NB4 (cell line): ENCODE data around the gene WDR20.

Experiments
- DNase-seq: peaks from one replicate; pipeline ENCODE4 v3.0.0; 2010; ENCODE audit warnings: low read depth
- H3K4me3 ChIP-seq: one replicate; pipeline ENCODE4 v1.5.1; 2011; ENCODE audit warnings: mild to moderate bottlenecking, low read depth, low read length, moderate library complexity
- MYC ChIP-seq: IDR thresholded peaks from 2 replicates; pipeline ENCODE4 v1.6.1; 2011; ENCODE audit warnings: low read depth, low read length
- POLR2A ChIP-seq: IDR thresholded peaks from 2 replicates; pipeline ENCODE4 v1.6.1; 2011; ENCODE audit warnings: mild to moderate bottlenecking; ENCODE audit not compliant: insufficient read length; ENCODE audit errors: extremely low read depth
- TF ChIP-seq, protein P1 (sequence below): IDR thresholded peaks from 2 replicates; pipeline ENCODE4 v1.6.1; 2011; ENCODE audit warnings: low read depth, low read length
- TF ChIP-seq, protein P2 (sequence below): IDR thresholded peaks from one replicate; pipeline ENCODE4 v1.5.1; 2012; ENCODE audit warnings: low read depth, low read length

The WDR20 gene

DNA sequence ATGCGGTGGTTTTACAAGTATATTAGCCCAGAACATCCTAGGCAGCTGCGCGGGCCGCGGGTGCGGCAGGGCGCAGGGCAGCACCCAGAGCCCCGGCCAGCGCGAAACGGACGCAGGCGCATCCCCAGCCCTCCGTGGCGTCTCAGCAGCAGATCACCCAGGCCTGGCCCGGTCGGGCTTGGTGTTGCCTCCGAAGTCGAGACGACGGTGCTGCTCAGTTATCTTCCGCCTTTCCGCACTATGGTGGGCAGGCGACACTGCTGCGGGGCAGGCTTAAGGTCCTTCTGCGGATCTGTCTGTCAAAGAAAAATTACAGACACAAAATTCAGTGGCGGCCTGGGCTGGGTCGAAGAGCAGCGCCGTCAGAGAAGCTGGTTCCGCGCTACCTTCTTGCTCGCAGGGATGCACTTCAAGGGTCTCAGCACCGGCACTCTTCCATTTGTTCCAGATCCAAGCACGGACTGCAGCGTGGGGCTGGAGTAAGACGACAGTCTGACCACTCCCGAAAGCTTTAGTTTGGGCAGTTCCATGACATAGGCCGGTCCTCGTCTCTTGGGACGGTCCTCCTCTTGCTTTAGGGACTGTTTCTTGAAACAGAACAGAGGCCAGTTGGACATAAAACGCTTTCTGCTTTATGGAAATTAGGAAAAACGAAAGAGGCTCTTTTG, 89.5 kb downstream of the WDR20 start:
- H3K4me3 ChIP-seq, result no peak overlapping the region
- TF ChIP-seq POLR2A (no peak), MYC (no peak)
- TF ChIP-seq, protein P1, sequence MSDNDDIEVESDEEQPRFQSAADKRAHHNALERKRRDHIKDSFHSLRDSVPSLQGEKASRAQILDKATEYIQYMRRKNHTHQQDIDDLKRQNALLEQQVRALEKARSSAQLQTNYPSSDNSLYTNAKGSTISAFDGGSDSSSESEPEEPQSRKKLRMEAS, result no peak
- TF ChIP-seq, protein P2, sequence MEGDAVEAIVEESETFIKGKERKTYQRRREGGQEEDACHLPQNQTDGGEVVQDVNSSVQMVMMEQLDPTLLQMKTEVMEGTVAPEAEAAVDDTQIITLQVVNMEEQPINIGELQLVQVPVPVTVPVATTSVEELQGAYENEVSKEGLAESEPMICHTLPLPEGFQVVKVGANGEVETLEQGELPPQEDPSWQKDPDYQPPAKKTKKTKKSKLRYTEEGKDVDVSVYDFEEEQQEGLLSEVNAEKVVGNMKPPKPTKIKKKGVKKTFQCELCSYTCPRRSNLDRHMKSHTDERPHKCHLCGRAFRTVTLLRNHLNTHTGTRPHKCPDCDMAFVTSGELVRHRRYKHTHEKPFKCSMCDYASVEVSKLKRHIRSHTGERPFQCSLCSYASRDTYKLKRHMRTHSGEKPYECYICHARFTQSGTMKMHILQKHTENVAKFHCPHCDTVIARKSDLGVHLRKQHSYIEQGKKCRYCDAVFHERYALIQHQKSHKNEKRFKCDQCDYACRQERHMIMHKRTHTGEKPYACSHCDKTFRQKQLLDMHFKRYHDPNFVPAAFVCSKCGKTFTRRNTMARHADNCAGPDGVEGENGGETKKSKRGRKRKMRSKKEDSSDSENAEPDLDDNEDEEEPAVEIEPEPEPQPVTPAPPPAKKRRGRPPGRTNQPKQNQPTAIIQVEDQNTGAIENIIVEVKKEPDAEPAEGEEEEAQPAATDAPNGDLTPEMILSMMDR, result no peak
- no peak for DNase-seq

DNA sequence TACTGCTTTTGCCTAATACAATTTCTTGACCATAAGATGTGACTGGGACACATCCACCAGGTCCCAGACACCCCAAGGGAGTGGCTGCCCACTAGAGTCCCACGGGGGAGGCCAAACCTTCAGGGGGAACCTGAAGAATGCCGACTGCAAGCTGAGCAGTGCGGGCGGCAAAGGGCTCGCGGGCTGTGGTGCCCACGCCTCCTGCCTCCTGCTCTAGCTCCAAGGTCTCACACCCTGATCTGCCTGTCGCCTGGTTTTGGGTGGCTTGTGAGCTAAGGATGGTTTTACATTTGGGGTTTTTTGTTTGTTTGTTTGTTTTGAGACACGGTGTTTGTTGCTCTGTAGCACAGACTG, 90.0 kb downstream of the WDR20 start:
- TF ChIP-seq, protein P1, result no peak
- TF ChIP-seq, protein P2, result no peak
- TF ChIP-seq POLR2A, result no peak
- no peak for TF ChIP-seq MYC
- no peak overlapping the region for H3K4me3 ChIP-seq
- DNase-seq, result no peak

DNA sequence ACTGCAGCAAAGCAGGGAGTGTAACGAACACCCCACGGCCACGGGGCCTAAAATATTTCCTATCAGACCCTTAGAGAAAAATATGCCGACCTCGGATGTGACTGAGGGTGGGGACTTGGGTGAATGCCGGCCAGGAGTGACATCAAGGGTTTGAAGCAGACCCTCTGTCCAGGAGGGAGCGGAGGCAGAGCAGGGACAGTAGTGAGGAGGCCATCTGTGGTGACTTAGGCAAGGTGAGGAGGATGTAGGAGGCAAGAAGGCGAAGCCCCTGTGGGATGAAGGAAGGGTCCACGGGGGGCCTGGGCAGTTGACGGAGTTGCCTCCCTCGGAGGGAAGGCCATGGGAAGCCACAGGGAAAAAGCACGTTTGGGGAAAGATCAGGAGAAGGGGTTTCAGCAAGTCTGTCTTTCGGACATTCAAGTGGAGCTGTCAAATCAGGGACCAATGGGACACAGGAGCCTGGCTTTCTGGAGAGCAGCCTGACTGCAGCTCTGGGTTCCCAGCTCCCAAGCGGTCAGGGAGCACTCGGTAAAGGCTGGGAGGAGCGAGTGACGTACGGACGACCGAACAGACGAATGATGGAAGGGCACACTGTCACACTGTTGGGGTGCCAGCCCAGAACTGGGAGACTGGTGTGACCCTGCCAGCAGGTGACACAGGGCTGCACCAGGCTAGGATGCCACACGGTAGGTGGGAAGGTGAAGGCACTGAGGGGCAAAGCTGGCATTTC, 90.9 kb downstream of the WDR20 start:
- no peak for DNase-seq
- H3K4me3 ChIP-seq, result no peak overlapping the region
- TF ChIP-seq, protein P1, result no peak
- no peak for TF ChIP-seq MYC
- TF ChIP-seq, protein P2, result no peak
- TF ChIP-seq POLR2A, result no peak

DNA sequence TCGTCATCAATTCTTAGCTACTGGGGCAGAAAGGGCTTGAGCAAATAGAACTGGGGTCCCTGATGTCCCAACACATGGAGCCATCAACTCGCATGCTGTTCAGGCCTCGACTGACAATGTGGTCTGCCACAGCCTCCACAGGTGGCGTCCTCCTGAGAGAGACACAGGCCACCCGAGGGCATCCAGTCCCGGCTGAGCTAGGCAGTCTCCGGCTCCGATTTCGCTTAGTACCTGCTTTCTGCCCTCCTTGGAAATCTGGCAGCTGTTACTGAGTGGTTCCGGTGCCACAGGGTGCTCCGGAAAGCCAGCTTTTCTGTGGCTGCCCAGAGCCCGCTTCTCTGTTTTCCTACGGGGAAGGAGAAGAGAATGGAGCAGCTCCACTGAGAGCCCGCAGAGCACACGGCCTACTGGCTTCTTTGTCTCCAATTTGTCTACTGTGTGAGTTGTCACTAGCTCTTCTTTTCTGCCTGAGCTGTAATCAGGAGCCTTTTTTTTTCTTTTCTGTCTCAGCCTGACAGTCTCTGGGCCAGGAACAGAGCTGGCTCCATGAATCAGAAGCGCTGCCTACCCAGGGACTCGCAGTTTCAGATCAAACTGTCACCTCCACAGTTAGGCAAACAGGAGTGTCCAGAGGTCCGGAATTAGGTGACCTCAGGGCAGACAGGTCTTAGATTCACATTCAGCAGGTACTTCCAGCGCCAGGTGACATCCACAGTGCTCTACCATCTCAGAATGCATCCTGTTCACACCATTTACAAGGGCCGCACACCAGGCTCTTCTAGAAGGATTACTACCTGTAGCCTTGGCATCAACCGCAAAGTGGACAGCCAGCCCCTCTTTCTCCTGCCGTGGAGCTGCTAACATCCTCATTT, 92.0 kb downstream of the WDR20 start:
- TF ChIP-seq, protein P2, result no peak
- TF ChIP-seq MYC (no peak), POLR2A (no peak)
- TF ChIP-seq, protein P1, result no peak
- H3K4me3 ChIP-seq, result peak overlapping the region; percentile 16
- no peak for DNase-seq

DNA sequence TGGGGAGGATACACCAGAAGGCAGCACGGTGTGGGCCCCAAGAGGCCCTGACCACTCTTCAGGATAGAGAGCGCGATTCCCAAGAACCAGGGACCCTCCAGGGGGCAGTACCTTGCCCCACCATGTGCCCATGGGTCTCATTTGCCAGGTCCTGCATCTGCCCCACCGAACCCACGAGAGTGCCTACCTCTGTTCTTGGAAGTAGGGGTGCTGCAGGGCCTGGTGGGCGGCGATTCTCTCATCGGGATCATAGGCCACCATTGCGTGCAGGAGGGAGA, 92.6 kb downstream of the WDR20 start:
- peak overlapping the region; percentile 85 for H3K4me3 ChIP-seq
- no peak for DNase-seq

More for the DNA sequence above, 92.6 kb downstream of the WDR20 start:
- TF ChIP-seq MYC (no peak), POLR2A (no peak)
- TF ChIP-seq, protein P2, result no peak
- TF ChIP-seq, protein P1, result no peak
